Astrocyte (in vitro differentiated cells and primary cell): ENCODE results near the gene MYO7B. TPM values are rescaled to one million over a fixed set of nuclear protein-coding genes. Genes with fewer than 3 reads are reported as not detected.

Experiments used
- DNase-seq: peaks from one replicate; pipeline ENCODE4 v3.0.0-alpha.2; 2010; ENCODE audit warnings: low read depth
- FAIRE-seq: peaks from 2 replicates; lab custom pipeline; 2011; peaks lifted over from hg19 to GRCh38; lab: Jason Lieb, UNC
- H2AFZ ChIP-seq: 2 replicates; pipeline ENCODE4 v1.6.0; 2012; ENCODE audit warnings: low read depth, low read length, inconsistent platforms
- H3K27ac ChIP-seq: 2 replicates; pipeline ENCODE4 v1.5.1; 2011; ENCODE audit warnings: low read depth, low read length, inconsistent platforms
- H3K27me3 ChIP-seq: 2 replicates; pipeline ENCODE4 v1.6.0; 2011; ENCODE audit warnings: low read length, inconsistent platforms; ENCODE audit not compliant: insufficient read depth
- H3K36me3 ChIP-seq: 2 replicates; pipeline ENCODE4 v1.5.1; 2011; ENCODE audit warnings: low read length, inconsistent platforms; ENCODE audit not compliant: insufficient read depth
- H3K4me1 ChIP-seq: 2 replicates; pipeline ENCODE4 v1.5.1; 2011; ENCODE audit warnings: low read length, inconsistent platforms; ENCODE audit not compliant: insufficient read depth
- H3K4me2 ChIP-seq: 2 replicates; pipeline ENCODE4 v1.6.0; 2012; ENCODE audit warnings: low read length, inconsistent platforms
- H3K4me3 ChIP-seq: 2 replicates; pipeline ENCODE4 v1.5.1; 2011; ENCODE audit warnings: low read depth, mild to moderate bottlenecking, low read length, inconsistent platforms; ENCODE audit not compliant: insufficient read depth
- H3K79me2 ChIP-seq: 2 replicates; pipeline ENCODE4 v1.6.0; 2012; ENCODE audit warnings: mild to moderate bottlenecking, low read length, inconsistent platforms; ENCODE audit not compliant: insufficient read depth
- H3K9ac ChIP-seq: 2 replicates; pipeline ENCODE4 v1.6.0; 2012; ENCODE audit warnings: mild to moderate bottlenecking, low read length, inconsistent platforms
- H3K9me3 ChIP-seq: 2 replicates; pipeline ENCODE4 v1.5.1; 2012; ENCODE audit warnings: low read depth, mild to moderate bottlenecking, low read length, inconsistent platforms; ENCODE audit not compliant: insufficient read depth
- H4K20me1 ChIP-seq: 2 replicates; pipeline ENCODE4 v1.6.0; 2012; ENCODE audit warnings: low read length, inconsistent platforms; ENCODE audit not compliant: insufficient read depth
- H3K27ac Mint-ChIP-seq: one replicate; pipeline ENCODE4 v1.8.0; 2021; ENCODE audit warnings: mild to moderate bottlenecking, mixed read lengths; ENCODE audit not compliant: unreplicated experiment
- H3K27me3 Mint-ChIP-seq: one replicate; pipeline ENCODE4 v1.8.0; 2021; ENCODE audit warnings: low read depth, mixed read lengths; ENCODE audit not compliant: unreplicated experiment
- H3K36me3 Mint-ChIP-seq: one replicate; pipeline ENCODE4 v1.8.0; 2021; ENCODE audit warnings: low read depth, mixed read lengths; ENCODE audit not compliant: unreplicated experiment
- H3K4me1 Mint-ChIP-seq: one replicate; pipeline ENCODE4 v1.8.0; 2021; ENCODE audit warnings: low read depth, mixed read lengths; ENCODE audit not compliant: unreplicated experiment
- H3K4me3 Mint-ChIP-seq: one replicate; pipeline ENCODE4 v1.8.0; 2021; ENCODE audit warnings: mild to moderate bottlenecking, moderate library complexity, mixed read lengths; ENCODE audit not compliant: unreplicated experiment
- H3K9me3 Mint-ChIP-seq: one replicate; pipeline ENCODE4 v1.8.0; 2021; ENCODE audit warnings: mild to moderate bottlenecking, mixed read lengths; ENCODE audit not compliant: unreplicated experiment
- CTCF ChIP-seq: IDR thresholded peaks from 2 replicates; pipeline ENCODE4 v1.5.1; 2011; ENCODE audit warnings: low read depth, mild to moderate bottlenecking, inconsistent platforms, low read length, moderate library complexity; ENCODE audit not compliant: insufficient read depth
- EZH2 ChIP-seq: IDR thresholded peaks from 2 replicates; pipeline ENCODE4 v1.6.1; 2012; ENCODE audit warnings: mild to moderate bottlenecking, low read length, inconsistent platforms; ENCODE audit not compliant: insufficient read depth
- total RNA-seq: library from RNA; stranded (reverse); gene quantifications from 2 replicates; pipeline ENCODE4 v1.2.1, GENCODE V29; 2021

The MYO7B gene
- total RNA-seq, 1 donor from 2014 or later = 0.77 TPM

GRCh38 chr2:127577208-127577475 lies 41.7 kb downstream of the MYO7B start:
- DNase-seq (no peak), FAIRE-seq (no peak)
- H3K4me3 Mint-ChIP-seq = no peak overlapping the region
- no peak overlapping the region for H3K27ac ChIP-seq
- no peaks in the 10 kb centered on the region for H4K20me1 ChIP-seq
- H3K27me3 ChIP-seq = no peaks in the 10 kb centered on the region
- H3K79me2 ChIP-seq = no peaks in the 10 kb centered on the region
- H3K4me3 ChIP-seq = no peak overlapping the region
- H3K4me1 ChIP-seq = peaks cover 6% of the 10 kb centered on the region
- TF ChIP-seq EZH2 (no peak), CTCF (no peak)
- no peaks in the 10 kb centered on the region for H3K9me3 ChIP-seq
- H2AFZ ChIP-seq = no peak overlapping the region
- H3K27me3 Mint-ChIP-seq = peaks cover 28% of the 10 kb centered on the region
- no peaks in the 10 kb centered on the region for H3K9me3 Mint-ChIP-seq
- peaks cover 3% of the 10 kb centered on the region for H3K4me1 Mint-ChIP-seq
- no peaks in the 10 kb centered on the region for H3K36me3 Mint-ChIP-seq
- H3K4me2 ChIP-seq = no peak overlapping the region
- H3K36me3 ChIP-seq = no peaks in the 10 kb centered on the region
- H3K9ac ChIP-seq = no peak overlapping the region
- H3K27ac Mint-ChIP-seq = no peak overlapping the region

- H3K27me3 Mint-ChIP-seq = peaks cover 30% of the 10 kb centered on the region
- FAIRE-seq = no peak
- H3K9me3 ChIP-seq = no peaks in the 10 kb centered on the region
- H3K36me3 ChIP-seq = no peaks in the 10 kb centered on the region
- no peaks in the 10 kb centered on the region for H3K36me3 Mint-ChIP-seq
- no peak overlapping the region for H3K9ac ChIP-seq
- H3K4me2 ChIP-seq = no peak overlapping the region
- no peak overlapping the region for H3K27ac ChIP-seq
- no peaks in the 10 kb centered on the region for H3K9me3 Mint-ChIP-seq
- H4K20me1 ChIP-seq = no peaks in the 10 kb centered on the region
- no peak overlapping the region for H3K4me3 Mint-ChIP-seq
- H2AFZ ChIP-seq = no peak overlapping the region
- no peaks in the 10 kb centered on the region for H3K27me3 ChIP-seq
- peaks cover 3% of the 10 kb centered on the region for H3K4me1 Mint-ChIP-seq
- no peak overlapping the region for H3K4me3 ChIP-seq
- TF ChIP-seq EZH2 (no peak), CTCF (no peak)
- peaks cover 6% of the 10 kb centered on the region for H3K4me1 ChIP-seq
- DNase-seq = no peak
- H3K79me2 ChIP-seq = no peaks in the 10 kb centered on the region
- no peak overlapping the region for H3K27ac Mint-ChIP-seq
Measured at GRCh38 chr2:127577503-127577902, 42.0 kb downstream of the MYO7B start.

GRCh38 chr2:127577973-127578372 lies 42.5 kb downstream of the MYO7B start:
- H3K27ac ChIP-seq = no peak overlapping the region
- H3K9ac ChIP-seq = no peak overlapping the region
- Mint-ChIP-seq H3K4me1 (peaks cover 3% of the 10 kb centered on the region), H3K27me3 (peaks cover 32% of the 10 kb centered on the region), H3K36me3 (no peaks in the 10 kb centered on the region), H3K27ac (no peak overlapping the region), H3K9me3 (no peaks in the 10 kb centered on the region), H3K4me3 (no peak overlapping the region)
- H3K79me2 ChIP-seq = no peaks in the 10 kb centered on the region
- no peak overlapping the region for H3K4me2 ChIP-seq
- no peaks in the 10 kb centered on the region for H4K20me1 ChIP-seq
- FAIRE-seq = no peak
- no peaks in the 10 kb centered on the region for H3K36me3 ChIP-seq
- no peak for TF ChIP-seq CTCF
- no peak for TF ChIP-seq EZH2
- DNase-seq = no peak
- H2AFZ ChIP-seq = no peak overlapping the region
- no peaks in the 10 kb centered on the region for H3K27me3 ChIP-seq
- no peaks in the 10 kb centered on the region for H3K9me3 ChIP-seq
- H3K4me3 ChIP-seq = no peak overlapping the region
- peaks cover 6% of the 10 kb centered on the region for H3K4me1 ChIP-seq
